GM23338 (cell line): Measurements from ENCODE around the gene GSN.

Experiments
- EZH2 ChIP-seq: fragments of 200-600 bp; sonication (generic); IDR thresholded peaks from one replicate; pipeline ENCODE4 v1.8.0; 2017; ENCODE audit warnings: antibody characterized with exemption, mild to moderate bottlenecking, low read depth; ENCODE audit not compliant: unreplicated experiment
- EZH2phosphoT487 ChIP-seq: fragments of 200-600 bp; sonication (generic); IDR thresholded peaks from one replicate; pipeline ENCODE4 v1.8.1; 2018; ENCODE audit warnings: antibody characterized with exemption; ENCODE audit not compliant: unreplicated experiment
- JUNB ChIP-seq: IDR thresholded peaks from one replicate; pipeline ENCODE4 v1.6.1; 2016; ENCODE audit warnings: antibody characterized with exemption; ENCODE audit not compliant: unreplicated experiment
- NANOG ChIP-seq: IDR thresholded peaks from 2 replicates; pipeline ENCODE4 v1.6.1; 2016; ENCODE audit warnings: antibody characterized with exemption, borderline replicate concordance
- POLR2AphosphoS5 ChIP-seq: IDR thresholded peaks from 2 replicates; pipeline ENCODE4 v1.6.1; 2016; ENCODE audit warnings: antibody characterized with exemption, low read depth
- TF ChIP-seq, protein P1 (sequence below), 2 experiments: fragments of 200-600 bp in 1 of 2; sonication (generic) in 1 of 2; conservative IDR thresholded peaks; 2 replicates each; pipeline versions ENCODE4 v1.5.1 to v1.6.1; 2016 to 2017; ENCODE audit warnings: antibody characterized with exemption in 2 of 2, low read depth in 2 of 2, mild to moderate bottlenecking in 2 of 2, moderate library complexity in 1 of 2
- TF ChIP-seq, protein P2 (sequence below): fragments of 250-450 bp; sonication (Bioruptor Pico); IDR thresholded peaks from 2 replicates; pipeline ENCODE4 v1.5.0; 2020; ENCODE audit warnings: mild to moderate bottlenecking, moderate library complexity
- TF ChIP-seq, protein P3 (sequence below): IDR thresholded peaks from one replicate; pipeline ENCODE4 v1.6.1; 2018; ENCODE audit warnings: antibody characterized with exemption; ENCODE audit not compliant: unreplicated experiment

DNA sequence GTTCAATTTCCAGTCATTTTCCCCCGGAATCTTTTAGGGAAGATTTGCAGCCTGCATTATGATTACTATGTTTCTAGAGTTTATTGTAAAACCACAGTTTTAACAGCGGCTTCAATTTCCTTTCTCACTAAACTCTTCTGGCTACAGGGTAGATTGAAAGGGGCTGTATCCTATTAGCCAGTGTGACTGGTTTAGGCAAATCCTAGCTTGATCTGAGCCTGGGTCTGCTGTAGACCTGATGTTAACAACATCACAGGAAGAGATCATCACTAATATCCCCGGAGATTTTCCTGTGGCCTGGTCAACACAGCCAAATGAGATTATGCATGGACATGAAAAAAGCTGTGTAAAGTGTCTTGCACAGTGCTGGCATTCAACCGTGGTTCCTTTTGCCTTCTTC is 68.7 kb downstream of the GSN start:
- TF ChIP-seq POLR2AphosphoS5 (no peak), EZH2 (no peak), NANOG (no peak), EZH2phosphoT487 (no peak), JUNB (no peak)
- TF ChIP-seq, protein P1, sequence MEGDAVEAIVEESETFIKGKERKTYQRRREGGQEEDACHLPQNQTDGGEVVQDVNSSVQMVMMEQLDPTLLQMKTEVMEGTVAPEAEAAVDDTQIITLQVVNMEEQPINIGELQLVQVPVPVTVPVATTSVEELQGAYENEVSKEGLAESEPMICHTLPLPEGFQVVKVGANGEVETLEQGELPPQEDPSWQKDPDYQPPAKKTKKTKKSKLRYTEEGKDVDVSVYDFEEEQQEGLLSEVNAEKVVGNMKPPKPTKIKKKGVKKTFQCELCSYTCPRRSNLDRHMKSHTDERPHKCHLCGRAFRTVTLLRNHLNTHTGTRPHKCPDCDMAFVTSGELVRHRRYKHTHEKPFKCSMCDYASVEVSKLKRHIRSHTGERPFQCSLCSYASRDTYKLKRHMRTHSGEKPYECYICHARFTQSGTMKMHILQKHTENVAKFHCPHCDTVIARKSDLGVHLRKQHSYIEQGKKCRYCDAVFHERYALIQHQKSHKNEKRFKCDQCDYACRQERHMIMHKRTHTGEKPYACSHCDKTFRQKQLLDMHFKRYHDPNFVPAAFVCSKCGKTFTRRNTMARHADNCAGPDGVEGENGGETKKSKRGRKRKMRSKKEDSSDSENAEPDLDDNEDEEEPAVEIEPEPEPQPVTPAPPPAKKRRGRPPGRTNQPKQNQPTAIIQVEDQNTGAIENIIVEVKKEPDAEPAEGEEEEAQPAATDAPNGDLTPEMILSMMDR (conservative IDR thresholded peaks at IDR 0.05; ENCODE audit: low read depth in 2 of 2): no peak
- TF ChIP-seq, protein P2, sequence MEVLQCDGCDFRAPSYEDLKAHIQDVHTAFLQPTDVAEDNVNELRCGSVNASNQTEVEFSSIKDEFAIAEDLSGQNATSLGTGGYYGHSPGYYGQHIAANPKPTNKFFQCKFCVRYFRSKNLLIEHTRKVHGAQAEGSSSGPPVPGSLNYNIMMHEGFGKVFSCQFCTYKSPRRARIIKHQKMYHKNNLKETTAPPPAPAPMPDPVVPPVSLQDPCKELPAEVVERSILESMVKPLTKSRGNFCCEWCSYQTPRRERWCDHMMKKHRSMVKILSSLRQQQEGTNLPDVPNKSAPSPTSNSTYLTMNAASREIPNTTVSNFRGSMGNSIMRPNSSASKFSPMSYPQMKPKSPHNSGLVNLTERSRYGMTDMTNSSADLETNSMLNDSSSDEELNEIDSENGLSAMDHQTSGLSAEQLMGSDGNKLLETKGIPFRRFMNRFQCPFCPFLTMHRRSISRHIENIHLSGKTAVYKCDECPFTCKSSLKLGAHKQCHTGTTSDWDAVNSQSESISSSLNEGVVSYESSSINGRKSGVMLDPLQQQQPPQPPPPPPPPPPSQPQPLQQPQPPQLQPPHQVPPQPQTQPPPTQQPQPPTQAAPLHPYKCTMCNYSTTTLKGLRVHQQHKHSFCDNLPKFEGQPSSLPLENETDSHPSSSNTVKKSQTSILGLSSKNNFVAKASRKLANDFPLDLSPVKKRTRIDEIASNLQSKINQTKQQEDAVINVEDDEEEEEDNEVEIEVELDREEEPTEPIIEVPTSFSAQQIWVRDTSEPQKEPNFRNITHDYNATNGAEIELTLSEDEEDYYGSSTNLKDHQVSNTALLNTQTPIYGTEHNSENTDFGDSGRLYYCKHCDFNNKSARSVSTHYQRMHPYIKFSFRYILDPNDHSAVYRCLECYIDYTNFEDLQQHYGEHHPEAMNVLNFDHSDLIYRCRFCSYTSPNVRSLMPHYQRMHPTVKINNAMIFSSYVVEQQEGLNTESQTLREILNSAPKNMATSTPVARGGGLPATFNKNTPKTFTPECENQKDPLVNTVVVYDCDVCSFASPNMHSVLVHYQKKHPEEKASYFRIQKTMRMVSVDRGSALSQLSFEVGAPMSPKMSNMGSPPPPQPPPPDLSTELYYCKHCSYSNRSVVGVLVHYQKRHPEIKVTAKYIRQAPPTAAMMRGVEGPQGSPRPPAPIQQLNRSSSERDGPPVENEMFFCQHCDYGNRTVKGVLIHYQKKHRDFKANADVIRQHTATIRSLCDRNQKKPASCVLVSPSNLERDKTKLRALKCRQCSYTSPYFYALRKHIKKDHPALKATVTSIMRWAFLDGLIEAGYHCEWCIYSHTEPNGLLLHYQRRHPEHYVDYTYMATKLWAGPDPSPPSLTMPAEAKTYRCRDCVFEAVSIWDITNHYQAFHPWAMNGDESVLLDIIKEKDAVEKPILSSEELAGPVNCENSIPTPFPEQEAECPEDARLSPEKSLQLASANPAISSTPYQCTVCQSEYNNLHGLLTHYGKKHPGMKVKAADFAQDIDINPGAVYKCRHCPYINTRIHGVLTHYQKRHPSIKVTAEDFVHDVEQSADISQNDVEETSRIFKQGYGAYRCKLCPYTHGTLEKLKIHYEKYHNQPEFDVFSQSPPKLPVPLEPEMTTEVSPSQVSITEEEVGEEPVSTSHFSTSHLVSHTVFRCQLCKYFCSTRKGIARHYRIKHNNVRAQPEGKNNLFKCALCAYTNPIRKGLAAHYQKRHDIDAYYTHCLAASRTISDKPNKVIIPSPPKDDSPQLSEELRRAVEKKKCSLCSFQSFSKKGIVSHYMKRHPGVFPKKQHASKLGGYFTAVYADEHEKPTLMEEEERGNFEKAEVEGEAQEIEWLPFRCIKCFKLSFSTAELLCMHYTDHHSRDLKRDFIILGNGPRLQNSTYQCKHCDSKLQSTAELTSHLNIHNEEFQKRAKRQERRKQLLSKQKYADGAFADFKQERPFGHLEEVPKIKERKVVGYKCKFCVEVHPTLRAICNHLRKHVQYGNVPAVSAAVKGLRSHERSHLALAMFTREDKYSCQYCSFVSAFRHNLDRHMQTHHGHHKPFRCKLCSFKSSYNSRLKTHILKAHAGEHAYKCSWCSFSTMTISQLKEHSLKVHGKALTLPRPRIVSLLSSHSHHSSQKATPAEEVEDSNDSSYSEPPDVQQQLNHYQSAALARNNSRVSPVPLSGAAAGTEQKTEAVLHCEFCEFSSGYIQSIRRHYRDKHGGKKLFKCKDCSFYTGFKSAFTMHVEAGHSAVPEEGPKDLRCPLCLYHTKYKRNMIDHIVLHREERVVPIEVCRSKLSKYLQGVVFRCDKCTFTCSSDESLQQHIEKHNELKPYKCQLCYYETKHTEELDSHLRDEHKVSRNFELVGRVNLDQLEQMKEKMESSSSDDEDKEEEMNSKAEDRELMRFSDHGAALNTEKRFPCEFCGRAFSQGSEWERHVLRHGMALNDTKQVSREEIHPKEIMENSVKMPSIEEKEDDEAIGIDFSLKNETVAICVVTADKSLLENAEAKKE (CRISPR knock-in tag): no peak
- TF ChIP-seq, protein P3, sequence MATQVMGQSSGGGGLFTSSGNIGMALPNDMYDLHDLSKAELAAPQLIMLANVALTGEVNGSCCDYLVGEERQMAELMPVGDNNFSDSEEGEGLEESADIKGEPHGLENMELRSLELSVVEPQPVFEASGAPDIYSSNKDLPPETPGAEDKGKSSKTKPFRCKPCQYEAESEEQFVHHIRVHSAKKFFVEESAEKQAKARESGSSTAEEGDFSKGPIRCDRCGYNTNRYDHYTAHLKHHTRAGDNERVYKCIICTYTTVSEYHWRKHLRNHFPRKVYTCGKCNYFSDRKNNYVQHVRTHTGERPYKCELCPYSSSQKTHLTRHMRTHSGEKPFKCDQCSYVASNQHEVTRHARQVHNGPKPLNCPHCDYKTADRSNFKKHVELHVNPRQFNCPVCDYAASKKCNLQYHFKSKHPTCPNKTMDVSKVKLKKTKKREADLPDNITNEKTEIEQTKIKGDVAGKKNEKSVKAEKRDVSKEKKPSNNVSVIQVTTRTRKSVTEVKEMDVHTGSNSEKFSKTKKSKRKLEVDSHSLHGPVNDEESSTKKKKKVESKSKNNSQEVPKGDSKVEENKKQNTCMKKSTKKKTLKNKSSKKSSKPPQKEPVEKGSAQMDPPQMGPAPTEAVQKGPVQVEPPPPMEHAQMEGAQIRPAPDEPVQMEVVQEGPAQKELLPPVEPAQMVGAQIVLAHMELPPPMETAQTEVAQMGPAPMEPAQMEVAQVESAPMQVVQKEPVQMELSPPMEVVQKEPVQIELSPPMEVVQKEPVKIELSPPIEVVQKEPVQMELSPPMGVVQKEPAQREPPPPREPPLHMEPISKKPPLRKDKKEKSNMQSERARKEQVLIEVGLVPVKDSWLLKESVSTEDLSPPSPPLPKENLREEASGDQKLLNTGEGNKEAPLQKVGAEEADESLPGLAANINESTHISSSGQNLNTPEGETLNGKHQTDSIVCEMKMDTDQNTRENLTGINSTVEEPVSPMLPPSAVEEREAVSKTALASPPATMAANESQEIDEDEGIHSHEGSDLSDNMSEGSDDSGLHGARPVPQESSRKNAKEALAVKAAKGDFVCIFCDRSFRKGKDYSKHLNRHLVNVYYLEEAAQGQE: no peak
